ENCODE data around the gene NOTCH2.
A peak's percentile ranks its signal among the peaks of the same experiment; 100 is the strongest.
"Not testable (repeated sequence)": the region's sequence is repeated elsewhere in the genome, so short reads cannot be mapped to it uniquely, and the experiment has no call there.

NOTCH2 gene

DNA sequence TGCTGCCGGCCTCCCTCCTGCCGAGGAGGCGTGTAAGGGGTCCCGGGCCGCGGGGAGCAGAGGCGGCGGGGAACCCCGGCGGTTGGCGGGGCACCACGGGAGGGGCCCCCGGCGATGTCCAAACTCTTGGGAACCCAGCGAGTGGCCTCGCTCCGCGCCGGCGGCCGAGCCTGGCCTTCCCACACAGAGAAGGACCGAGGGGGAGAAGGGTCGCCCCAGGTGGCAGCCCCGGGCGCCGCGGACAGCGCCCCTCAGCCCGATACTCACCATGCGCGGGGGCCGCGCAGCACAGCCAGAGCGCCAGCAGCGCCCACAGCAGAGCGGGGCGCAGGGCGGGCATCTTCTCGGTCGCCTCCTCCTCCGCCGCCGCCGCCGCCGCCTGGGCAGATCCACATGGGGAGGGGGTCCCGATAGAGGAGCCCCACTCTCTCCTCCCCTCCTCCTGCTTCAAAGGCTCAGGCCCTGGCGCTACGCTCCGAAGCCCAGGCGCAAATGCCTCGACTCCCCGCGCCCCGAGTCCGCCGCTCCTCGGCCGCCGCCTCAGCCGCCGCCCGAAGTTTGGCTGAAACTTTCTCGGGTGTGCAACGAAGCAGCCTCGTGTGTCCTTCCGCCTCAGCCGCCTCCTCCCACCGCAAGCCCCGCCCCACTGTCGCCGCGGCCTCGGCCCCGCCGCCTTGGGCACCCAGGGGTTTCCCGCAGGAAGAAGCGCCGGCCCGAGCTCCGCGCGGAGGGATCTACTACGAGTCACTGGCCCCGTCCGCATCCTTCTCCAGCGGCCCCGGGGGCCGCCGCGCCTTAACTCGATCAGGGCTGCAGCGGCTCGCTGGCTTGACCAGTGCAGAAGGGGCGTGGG is at the start of gene NOTCH2:
NOTCH2 (minus strand) TSS at position 596 of the 853 bp plus-strand sequence; CDS start at position 340, 256 bp downstream.
- DNase-seq, result peak; percentile 61

- DNase-seq, result not testable (repeated sequence)
Measured at GRCh38 chr1:120117371-120118177, 48.1 kb upstream of the NOTCH2 start.

DNA sequence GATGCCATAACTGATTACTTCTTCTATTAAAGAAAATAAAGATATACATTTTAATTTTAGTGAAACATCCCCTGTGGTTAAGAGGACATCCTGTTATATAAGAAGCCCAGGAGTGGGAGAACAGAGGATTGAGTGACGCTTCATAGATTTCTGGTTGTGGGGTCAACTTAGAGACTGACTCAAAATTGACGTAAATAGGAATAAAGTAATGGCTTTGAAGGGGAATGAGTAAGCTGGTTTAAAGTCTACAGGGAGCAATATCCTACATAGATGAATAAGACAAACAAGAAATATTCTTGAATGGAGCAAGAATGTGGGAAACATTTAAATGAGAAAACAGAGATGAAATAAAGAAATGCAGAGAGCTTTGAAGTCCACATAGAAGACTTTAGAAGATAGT is 46.6 kb upstream of the NOTCH2 start:
- not testable (repeated sequence) for DNase-seq

GRCh38 chr1:120113134-120113533 is 43.7 kb upstream of the NOTCH2 start:
- DNase-seq, result not testable (repeated sequence)

DNA sequence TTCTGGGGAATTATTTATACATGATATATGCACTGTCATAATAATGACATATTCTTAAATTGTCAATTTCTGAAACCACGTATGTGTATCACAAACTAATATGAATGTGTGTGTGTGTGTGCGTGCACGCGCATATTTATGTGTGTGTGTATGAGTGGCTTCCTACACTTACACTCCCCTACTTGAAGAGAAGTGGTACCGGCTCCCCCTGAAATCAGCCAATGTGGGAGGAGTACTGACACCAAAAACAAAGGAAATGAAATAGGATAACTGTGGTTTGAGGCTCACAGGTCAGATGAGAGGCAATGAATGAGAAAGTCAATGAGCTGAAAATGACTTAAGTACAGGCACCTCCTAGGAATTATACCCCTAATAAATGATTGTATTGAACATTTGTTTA is 42.8 kb upstream of the NOTCH2 start:
- DNase-seq, result not testable (repeated sequence)

DNA sequence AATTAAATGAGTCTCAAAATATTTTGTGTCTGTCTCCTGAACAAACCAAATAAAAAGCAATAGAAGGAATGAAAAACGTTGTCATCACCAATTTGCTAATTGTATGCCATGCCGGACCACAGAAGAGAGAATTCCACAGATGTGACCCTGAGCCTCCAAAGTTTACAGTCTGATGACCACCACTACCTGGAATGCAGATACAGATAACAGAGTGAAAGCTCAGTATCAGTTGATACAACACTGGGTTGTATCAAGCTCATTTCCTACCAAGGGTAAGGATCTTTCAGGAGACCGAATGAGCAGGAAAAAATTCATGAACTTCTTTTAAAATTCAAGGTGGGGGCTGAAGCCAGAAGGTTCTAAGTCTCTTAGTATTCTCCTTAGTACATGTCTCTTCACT is 42.3 kb upstream of the NOTCH2 start:
- not testable (repeated sequence) for DNase-seq

GRCh38 chr1:120111008-120111407 is 41.5 kb upstream of the NOTCH2 start:
- DNase-seq, result not testable (repeated sequence)

- not testable (repeated sequence) for DNase-seq
Measured at GRCh38 chr1:120109656-120110055, 40.2 kb upstream of the NOTCH2 start.

- not testable (repeated sequence) for DNase-seq
Measured at GRCh38 chr1:120109180-120109579, 39.7 kb upstream of the NOTCH2 start.

- DNase-seq, result not testable (repeated sequence)
Measured at GRCh38 chr1:120105288-120105687, 35.8 kb upstream of the NOTCH2 start.

GRCh38 chr1:120103768-120104167 is 34.3 kb upstream of the NOTCH2 start:
- not testable (repeated sequence) for DNase-seq

GRCh38 chr1:120101593-120101992 is 32.1 kb upstream of the NOTCH2 start:
- not testable (repeated sequence) for DNase-seq

GRCh38 chr1:120100590-120100989 is 31.1 kb upstream of the NOTCH2 start:
- DNase-seq, result not testable (repeated sequence)

DNA sequence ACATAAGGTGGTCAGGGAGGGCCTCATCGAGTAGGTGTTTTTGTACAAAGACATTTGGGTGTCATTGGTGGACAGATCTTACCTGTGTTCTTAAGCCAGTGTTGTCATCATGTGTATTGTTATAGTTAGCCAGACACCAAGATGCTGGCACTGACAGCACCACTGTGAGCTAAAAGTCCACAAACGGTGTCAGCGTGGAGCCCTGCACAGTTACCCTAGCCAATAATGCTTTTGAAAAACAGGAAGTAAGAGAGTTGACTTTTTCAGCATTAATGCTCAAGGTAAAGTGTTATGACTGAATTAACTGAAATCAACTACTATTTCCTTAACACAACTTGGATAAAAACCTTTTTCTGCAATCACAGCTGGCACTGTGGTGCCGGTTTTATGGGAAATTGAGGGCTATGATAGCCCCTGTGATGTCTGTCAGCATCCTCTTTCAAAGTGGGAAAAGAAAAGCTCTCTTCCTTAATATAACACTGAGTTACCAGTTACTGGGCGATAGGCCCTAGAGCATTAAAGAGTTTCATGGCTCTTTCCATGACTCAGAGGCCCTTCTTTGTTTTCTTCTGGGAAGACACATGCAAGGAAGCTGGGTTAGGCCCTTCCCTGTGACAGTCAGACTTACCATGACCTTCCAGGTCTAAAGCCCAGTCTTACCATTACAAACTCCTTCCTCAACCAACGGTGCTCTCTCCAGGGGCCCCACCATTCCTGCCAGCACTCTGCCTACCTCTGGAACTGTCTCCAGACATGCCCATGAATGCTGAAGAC is 29.7 kb upstream of the NOTCH2 start:
- DNase-seq, result not testable (repeated sequence)

DNA sequence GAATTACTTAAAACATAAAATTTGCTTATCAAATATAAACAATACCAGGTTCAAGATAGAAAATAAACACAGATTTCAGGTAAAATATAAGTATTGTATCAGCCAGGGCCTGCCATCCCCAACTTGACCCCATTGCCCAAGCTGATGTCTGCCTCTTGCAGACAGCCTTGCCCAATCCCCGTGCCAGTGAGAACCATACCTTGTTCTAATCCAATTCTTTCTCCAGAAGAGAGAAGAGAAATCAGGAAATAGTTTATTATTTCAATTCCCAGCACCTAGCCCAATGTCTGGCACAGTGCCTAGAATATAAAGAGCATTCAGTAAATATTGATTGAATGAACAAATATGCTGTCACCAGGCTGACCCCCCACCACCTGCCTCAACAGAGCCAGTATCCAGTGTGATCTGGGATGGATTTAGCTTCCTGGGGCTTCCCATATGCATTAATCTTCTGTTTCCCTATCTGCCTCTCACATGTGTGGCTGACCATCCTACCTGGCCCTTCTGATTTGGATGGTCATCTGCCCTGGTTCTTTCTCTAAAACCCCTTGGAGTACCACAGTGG is 27.6 kb upstream of the NOTCH2 start:
- not testable (repeated sequence) for DNase-seq

- DNase-seq, result not testable (repeated sequence)
Measured at GRCh38 chr1:120093548-120094181, 24.2 kb upstream of the NOTCH2 start.

DNA sequence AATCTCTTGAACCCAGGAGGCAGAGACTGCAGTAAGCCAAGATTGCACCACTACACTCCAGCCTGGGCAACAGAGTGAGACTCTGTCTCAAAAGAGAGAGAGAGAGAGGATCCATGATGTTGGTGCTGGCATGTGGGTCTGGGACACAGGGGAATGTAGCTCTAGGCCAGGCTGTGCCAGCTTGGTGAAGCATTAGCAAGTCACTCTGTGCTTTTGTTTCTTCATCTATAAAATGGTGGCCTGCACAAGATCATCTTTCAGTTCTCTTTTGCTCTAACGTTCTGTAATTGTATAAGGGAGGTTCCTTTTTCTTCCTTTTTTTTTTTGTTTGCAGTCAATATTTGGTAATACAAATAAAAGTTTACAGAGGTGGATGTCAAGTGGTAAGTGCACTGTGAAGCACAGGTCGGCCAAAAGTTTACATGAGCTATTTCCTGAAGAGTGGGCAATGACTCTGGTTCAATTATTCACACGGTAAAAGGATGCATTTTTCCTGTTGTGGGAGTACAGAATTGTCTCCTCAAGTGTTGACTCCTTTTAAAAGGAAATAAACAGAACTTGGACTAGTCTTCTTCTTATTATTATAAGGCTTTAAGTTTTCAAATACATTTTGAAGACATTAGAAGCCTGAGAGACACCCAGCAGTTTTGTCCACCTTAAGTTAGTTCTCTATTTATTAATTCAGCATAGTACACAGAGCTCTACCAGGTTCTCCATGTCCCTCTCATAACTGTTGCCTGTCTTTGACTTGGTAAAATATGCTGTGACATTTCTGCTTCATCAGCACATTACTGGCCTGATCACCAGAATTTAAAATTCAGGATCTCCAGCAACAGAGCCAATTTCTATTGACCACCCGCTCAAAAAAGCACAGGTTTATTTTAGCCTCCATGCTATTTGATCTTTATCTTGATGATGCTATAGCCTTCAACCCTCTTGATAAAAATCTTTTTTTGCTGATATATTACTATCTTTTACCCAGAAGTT is 23.1 kb upstream of the NOTCH2 start:
- DNase-seq, result not testable (repeated sequence)

- DNase-seq, result not testable (repeated sequence)
Measured at GRCh38 chr1:120090830-120091229, 21.4 kb upstream of the NOTCH2 start.

- DNase-seq, result peak; percentile 21
Measured at GRCh38 chr1:120087959-120088358, 18.5 kb upstream of the NOTCH2 start.

GRCh38 chr1:120069920-120070214 is 405 bp upstream of the NOTCH2 start:
- not testable (repeated sequence) for DNase-seq

- DNase-seq, result not testable (repeated sequence)
Measured at GRCh38 chr1:120068683-120069066, 787 bp downstream of the NOTCH2 start.
